MG63 (cell line): ENCODE measurements around the gene ALDH8A1. TPM values are rescaled to one million over a fixed set of nuclear protein-coding genes. Genes with fewer than 3 reads are reported as not detected.

Source experiments
- DNase-seq: peaks from one replicate; pipeline ENCODE4 v3.0.0-alpha.2; 2020
- H3K27me3 ChIP-seq: fragments of 250-450 bp; sonication (Bioruptor Pico); 2 replicates; pipeline ENCODE4 v1.5.1; 2020; ENCODE audit warnings: mild to moderate bottlenecking, moderate library complexity
- H3K36me3 ChIP-seq: fragments of 250-450 bp; sonication (Bioruptor Pico); 2 replicates; pipeline ENCODE4 v1.5.1; 2020; ENCODE audit warnings: mild to moderate bottlenecking, moderate library complexity
- H3K4me3 ChIP-seq: fragments of 250-450 bp; sonication (Bioruptor Pico); 2 replicates; pipeline ENCODE4 v1.5.1; 2020; ENCODE audit warnings: mild to moderate bottlenecking, moderate library complexity
- H3K9me3 ChIP-seq: fragments of 250-450 bp; sonication (Bioruptor Pico); 2 replicates; pipeline ENCODE4 v1.5.1; 2020; ENCODE audit warnings: mild to moderate bottlenecking, moderate library complexity
- total RNA-seq: library from RNA; depleted of rRNA; stranded (reverse); fragments of >200 nt; shearing (Covaris generic); gene quantifications from 2 replicates; pipeline ENCODE4 v1.2.3, GENCODE V29; 2014; ENCODE audit warnings: low replicate concordance; rRNA removed

The ALDH8A1 gene
- total RNA-seq = 0.10 TPM in 1 of 2 replicates, not detected in the other

GRCh38 chr6:134949927-134950326, at the start of gene ALDH8A1:
TSS of gene ALDH8A1 (minus strand) at chr6:134950101. CDS start at chr6:134950053, 48 bp downstream.
- no peaks in the 10 kb centered on the region for H3K36me3 ChIP-seq
- no peaks in the 10 kb centered on the region for H3K27me3 ChIP-seq
- H3K9me3 ChIP-seq = no peaks in the 10 kb centered on the region
- no peak for DNase-seq
- no peak within 1 kb of the TSS for H3K4me3 ChIP-seq

GRCh38 chr6:134999107-134999506, 49.2 kb upstream of the ALDH8A1 start:
- DNase-seq = no peak
- H3K36me3 ChIP-seq = peaks cover 33% of the 10 kb centered on the region
- no peaks in the 10 kb centered on the region for H3K9me3 ChIP-seq
- H3K27me3 ChIP-seq = no peaks in the 10 kb centered on the region
- H3K4me3 ChIP-seq = no peak overlapping the region

- H3K9me3 ChIP-seq = no peaks in the 10 kb centered on the region
These were observed 47.5 kb upstream of the ALDH8A1 start for GRCh38 chr6:134997133-134997995.

GRCh38 chr6:134995536-134995935, 45.6 kb upstream of the ALDH8A1 start:
- H3K36me3 ChIP-seq = peaks cover 29% of the 10 kb centered on the region
- no peaks in the 10 kb centered on the region for H3K27me3 ChIP-seq
- no peaks in the 10 kb centered on the region for H3K9me3 ChIP-seq
- no peak overlapping the region for H3K4me3 ChIP-seq
- no peak for DNase-seq

More at GRCh38 chr6:134997133-134997995, 47.5 kb upstream of the ALDH8A1 start:
- no peak for DNase-seq
- Histone ChIP-seq H3K27me3 (no peaks in the 10 kb centered on the region), H3K4me3 (no peak overlapping the region), H3K36me3 (peaks cover 33% of the 10 kb centered on the region)

GRCh38 chr6:134994431-134994830, 44.5 kb upstream of the ALDH8A1 start:
- no peak for DNase-seq
- Histone ChIP-seq H3K9me3 (no peaks in the 10 kb centered on the region), H3K27me3 (no peaks in the 10 kb centered on the region), H3K4me3 (no peak overlapping the region), H3K36me3 (peaks cover 29% of the 10 kb centered on the region)

GRCh38 chr6:134992155-134992554, 42.3 kb upstream of the ALDH8A1 start:
- DNase-seq = no peak
- Histone ChIP-seq H3K4me3 (no peak overlapping the region), H3K36me3 (peaks cover 25% of the 10 kb centered on the region), H3K9me3 (no peaks in the 10 kb centered on the region), H3K27me3 (no peaks in the 10 kb centered on the region)

- H3K4me3 ChIP-seq = no peak overlapping the region
- no peaks in the 10 kb centered on the region for H3K27me3 ChIP-seq
- H3K36me3 ChIP-seq = peaks cover 17% of the 10 kb centered on the region
These were observed 40.4 kb upstream of the ALDH8A1 start for GRCh38 chr6:134990262-134990661.

GRCh38 chr6:134984821-134985220, 34.9 kb upstream of the ALDH8A1 start:
- no peaks in the 10 kb centered on the region for H3K9me3 ChIP-seq
- H3K27me3 ChIP-seq = no peaks in the 10 kb centered on the region
- no peak for DNase-seq
- peaks cover 34% of the 10 kb centered on the region for H3K36me3 ChIP-seq
- H3K4me3 ChIP-seq = no peak overlapping the region

More at GRCh38 chr6:134990262-134990661, 40.4 kb upstream of the ALDH8A1 start:
- no peak for DNase-seq
- H3K9me3 ChIP-seq = no peaks in the 10 kb centered on the region

GRCh38 chr6:134983823-134984222, 33.9 kb upstream of the ALDH8A1 start:
- DNase-seq = no peak
- Histone ChIP-seq H3K36me3 (peaks cover 43% of the 10 kb centered on the region), H3K27me3 (no peaks in the 10 kb centered on the region), H3K9me3 (no peaks in the 10 kb centered on the region), H3K4me3 (no peak overlapping the region)

- Histone ChIP-seq H3K4me3 (no peak overlapping the region), H3K9me3 (no peaks in the 10 kb centered on the region), H3K27me3 (no peaks in the 10 kb centered on the region), H3K36me3 (peaks cover 54% of the 10 kb centered on the region)
- DNase-seq = no peak
These were observed 32.3 kb upstream of the ALDH8A1 start for GRCh38 chr6:134982161-134982560.

- H3K27me3 ChIP-seq = no peaks in the 10 kb centered on the region
- no peak overlapping the region for H3K4me3 ChIP-seq
- DNase-seq = no peak
- no peaks in the 10 kb centered on the region for H3K9me3 ChIP-seq
- peaks cover 66% of the 10 kb centered on the region for H3K36me3 ChIP-seq
These were observed 30.9 kb upstream of the ALDH8A1 start for GRCh38 chr6:134980846-134981245.

- no peaks in the 10 kb centered on the region for H3K27me3 ChIP-seq
- H3K9me3 ChIP-seq = no peaks in the 10 kb centered on the region
- peaks cover 56% of the 10 kb centered on the region for H3K36me3 ChIP-seq
- no peak for DNase-seq
- no peak overlapping the region for H3K4me3 ChIP-seq
These were observed 29.2 kb upstream of the ALDH8A1 start for GRCh38 chr6:134979142-134979541.

GRCh38 chr6:134974370-134974769, 24.5 kb upstream of the ALDH8A1 start:
- no peak for DNase-seq
- no peaks in the 10 kb centered on the region for H3K9me3 ChIP-seq
- no peak overlapping the region for H3K4me3 ChIP-seq
- no peaks in the 10 kb centered on the region for H3K27me3 ChIP-seq
- H3K36me3 ChIP-seq = peaks cover 33% of the 10 kb centered on the region

- DNase-seq = no peak
- peaks cover 28% of the 10 kb centered on the region for H3K36me3 ChIP-seq
- H3K4me3 ChIP-seq = no peak overlapping the region
- no peaks in the 10 kb centered on the region for H3K27me3 ChIP-seq
- H3K9me3 ChIP-seq = no peaks in the 10 kb centered on the region
These were observed 17.8 kb upstream of the ALDH8A1 start for GRCh38 chr6:134967711-134968110.

- H3K27me3 ChIP-seq = no peaks in the 10 kb centered on the region
- H3K36me3 ChIP-seq = peaks cover 49% of the 10 kb centered on the region
- no peak overlapping the region for H3K4me3 ChIP-seq
- peaks cover 6% of the 10 kb centered on the region; the same call in 1 of the 2 replicates for H3K9me3 ChIP-seq
- no peak for DNase-seq
These were observed 14.7 kb upstream of the ALDH8A1 start for GRCh38 chr6:134964451-134965203.

GRCh38 chr6:134962421-134962820, 12.5 kb upstream of the ALDH8A1 start:
- no peak for DNase-seq
- Histone ChIP-seq H3K4me3 (no peak overlapping the region), H3K27me3 (no peaks in the 10 kb centered on the region), H3K36me3 (peaks cover 49% of the 10 kb centered on the region), H3K9me3 (peaks cover 6% of the 10 kb centered on the region; the same call in 1 of the 2 replicates)

GRCh38 chr6:134961366-134961765, 11.5 kb upstream of the ALDH8A1 start:
- H3K4me3 ChIP-seq = no peak overlapping the region
- peaks cover 6% of the 10 kb centered on the region; the same call in 1 of the 2 replicates for H3K9me3 ChIP-seq
- peaks cover 49% of the 10 kb centered on the region for H3K36me3 ChIP-seq
- DNase-seq = no peak
- no peaks in the 10 kb centered on the region for H3K27me3 ChIP-seq
